GM21786 (cell line): ENCODE measurements around the gene PKN3.
"Not testable (repeated sequence)": the region's sequence is repeated elsewhere in the genome, so short reads cannot be mapped to it uniquely, and the experiment has no call there.

ENCODE experiments used
- ATAC-seq: cut with Tn5 transposase; IDR thresholded peaks from one replicate; pipeline ENCODE4 v1.9.1; 2021; ENCODE audit not compliant: unreplicated experiment

PKN3 gene

GRCh38 chr9:128690684-128691034 is 11.6 kb upstream of the PKN3 start:
- no peak for ATAC-seq

GRCh38 chr9:128693738-128694137 is 8.6 kb upstream of the PKN3 start:
- ATAC-seq, result not testable (repeated sequence)

- ATAC-seq, result no peak
Observed at GRCh38 chr9:128694344-128694743, 8.0 kb upstream of the PKN3 start.

- no peak for ATAC-seq
Observed at GRCh38 chr9:128696923-128697707, 5.2 kb upstream of the PKN3 start.

- not testable (repeated sequence) for ATAC-seq
Observed at GRCh38 chr9:128699096-128699795, 3.1 kb upstream of the PKN3 start.

GRCh38 chr9:128701227-128701854 is 962 bp upstream of the PKN3 start:
- ATAC-seq, result no peak

- peak; percentile 22 for ATAC-seq
Observed at GRCh38 chr9:128702949-128703615, 779 bp downstream of the PKN3 start.

- ATAC-seq, result no peak
Observed at GRCh38 chr9:128703616-128704355, 1.5 kb downstream of the PKN3 start.

- no peak for ATAC-seq
Observed at GRCh38 chr9:128704356-128704670, 2.0 kb downstream of the PKN3 start.

GRCh38 chr9:128705051-128705965 is 3.0 kb downstream of the PKN3 start:
- no peak for ATAC-seq

GRCh38 chr9:128706045-128706444 is 3.7 kb downstream of the PKN3 start:
- ATAC-seq, result no peak

GRCh38 chr9:128706671-128707381 is 4.5 kb downstream of the PKN3 start:
- no peak for ATAC-seq

- no peak for ATAC-seq
Observed at GRCh38 chr9:128707446-128707845, 5.1 kb downstream of the PKN3 start.

GRCh38 chr9:128712451-128713410 is 10.4 kb downstream of the PKN3 start:
- no peak for ATAC-seq

- no peak for ATAC-seq
Observed at GRCh38 chr9:128713411-128713780, 11.1 kb downstream of the PKN3 start.

- ATAC-seq, result no peak
Observed at GRCh38 chr9:128713941-128714573, 11.8 kb downstream of the PKN3 start.

GRCh38 chr9:128714586-128715435 is 12.5 kb downstream of the PKN3 start:
- no peak for ATAC-seq
